ENCODE results near the gene B4GAT1.

B4GAT1 gene

GRCh38 chr11:66327171-66328030, 20.0 kb downstream of the B4GAT1 start:
- no peak for DNase-seq
- Histone ChIP-seq H3K36me3 (replicated peaks; ENCODE audit: insufficient read depth, low read length) (no peaks in the 10 kb centered on the region), H4K20me1 (ENCODE audit: insufficient read depth, low read length) (no peaks in the 10 kb centered on the region), H2AFZ (ENCODE audit: low read length) (no peak overlapping the region), H3K4me3 (ENCODE audit: low read length) (no peak overlapping the region), H3K9me2 (replicated peaks; ENCODE audit: insufficient read depth, low read length) (no peaks in the 10 kb centered on the region), H3F3A (ENCODE audit: insufficient read depth, low read length) (no peaks in the 10 kb centered on the region), H3K4me2 (ENCODE audit: low read depth, low read length) (no peak overlapping the region), H3K9me3 (replicated peaks; ENCODE audit: insufficient read depth, low read length) (no peaks in the 10 kb centered on the region), H3K9ac (ENCODE audit: low read length) (no peak overlapping the region), H3K27me3 (replicated peaks; ENCODE audit: insufficient read depth, low read length) (peaks cover 35% of the 10 kb centered on the region), H3K4me1 (ENCODE audit: low read length) (no peaks in the 10 kb centered on the region), H3K27ac (ENCODE audit: low read length) (no peak overlapping the region), H3K79me2 (ENCODE audit: low read length) (no peaks in the 10 kb centered on the region)
- no peak for TF ChIP-seq EZH2phosphoT487 (IDR thresholded peaks at IDR 0.05; ENCODE audit: low read length)

GRCh38 chr11:66326261-66327111, 20.9 kb downstream of the B4GAT1 start:
- H3K9me2 ChIP-seq (replicated peaks; ENCODE audit: insufficient read depth, low read length), result no peaks in the 10 kb centered on the region
- TF ChIP-seq CTCF (IDR thresholded peaks at IDR 0.05; ENCODE audit: low read length), result no peak
- no peak for TF ChIP-seq EZH2 (optimal IDR thresholded peaks at IDR 0.05; ENCODE audit: low read depth, low read length)
- no peak for TF ChIP-seq EZH2phosphoT487 (IDR thresholded peaks at IDR 0.05; ENCODE audit: low read length)
- H3K27ac ChIP-seq (ENCODE audit: low read length), result no peak overlapping the region
- no peaks in the 10 kb centered on the region for H3K4me1 ChIP-seq (ENCODE audit: low read length)
- H3K27me3 ChIP-seq (replicated peaks; ENCODE audit: insufficient read depth, low read length), result peaks cover 34% of the 10 kb centered on the region
- H4K20me1 ChIP-seq (ENCODE audit: insufficient read depth, low read length), result no peaks in the 10 kb centered on the region
- no peaks in the 10 kb centered on the region for H3K36me3 ChIP-seq (replicated peaks; ENCODE audit: insufficient read depth, low read length)
- no peak overlapping the region for H3K9ac ChIP-seq (ENCODE audit: low read length)
- H3K9me3 ChIP-seq (replicated peaks; ENCODE audit: insufficient read depth, low read length), result no peaks in the 10 kb centered on the region
- H3K4me3 ChIP-seq (ENCODE audit: low read length), result no peak overlapping the region
- H2AFZ ChIP-seq (ENCODE audit: low read length), result no peak overlapping the region
- no peak for DNase-seq
- no peak overlapping the region for H3K4me2 ChIP-seq (ENCODE audit: low read depth, low read length)
- H3F3A ChIP-seq (ENCODE audit: insufficient read depth, low read length), result no peaks in the 10 kb centered on the region
- no peaks in the 10 kb centered on the region for H3K79me2 ChIP-seq (ENCODE audit: low read length)

GRCh38 chr11:66325263-66325671, 22.2 kb downstream of the B4GAT1 start:
- H3K4me3 ChIP-seq (ENCODE audit: low read length), result no peak overlapping the region
- no peak overlapping the region for H3K9ac ChIP-seq (ENCODE audit: low read length)
- no peaks in the 10 kb centered on the region for H4K20me1 ChIP-seq (ENCODE audit: insufficient read depth, low read length)
- no peak overlapping the region for H3K4me2 ChIP-seq (ENCODE audit: low read depth, low read length)
- no peaks in the 10 kb centered on the region for H3K9me3 ChIP-seq (replicated peaks; ENCODE audit: insufficient read depth, low read length)
- H3K79me2 ChIP-seq (ENCODE audit: low read length), result no peaks in the 10 kb centered on the region
- peaks cover 23% of the 10 kb centered on the region for H3K27me3 ChIP-seq (replicated peaks; ENCODE audit: insufficient read depth, low read length)
- H3F3A ChIP-seq (ENCODE audit: insufficient read depth, low read length), result no peaks in the 10 kb centered on the region
- no peak overlapping the region for H2AFZ ChIP-seq (ENCODE audit: low read length)
- no peak for DNase-seq
- no peaks in the 10 kb centered on the region for H3K9me2 ChIP-seq (replicated peaks; ENCODE audit: insufficient read depth, low read length)
- TF ChIP-seq CTCF (IDR thresholded peaks at IDR 0.05; ENCODE audit: low read length), result no peak
- no peak for TF ChIP-seq EZH2 (optimal IDR thresholded peaks at IDR 0.05; ENCODE audit: low read depth, low read length)
- no peaks in the 10 kb centered on the region for H3K4me1 ChIP-seq (ENCODE audit: low read length)
- H3K27ac ChIP-seq (ENCODE audit: low read length), result no peak overlapping the region
- H3K36me3 ChIP-seq (replicated peaks; ENCODE audit: insufficient read depth, low read length), result no peaks in the 10 kb centered on the region

Measured in MM.1S (cell line).